Measurements from ENCODE around the gene KCND3.

GRCh38 chr1:111930356-111930755 lies 59.1 kb downstream of the KCND3 start:
- TF ChIP-seq PATZ1 (CRISPR knock-in tag; IDR thresholded peaks at IDR 0.05; ENCODE audit: borderline replicate concordance) (no peak), CSDC2 (CRISPR knock-in tag; IDR thresholded peaks at IDR 0.05) (no peak), ARNTL (CRISPR knock-in tag; IDR thresholded peaks at IDR 0.05; ENCODE audit: borderline replicate concordance, low read depth) (no peak), ZNF8 (CRISPR knock-in tag; IDR thresholded peaks at IDR 0.05) (no peak)

Measured in SK-N-SH treated with all-trans-retinoic acid at 6 μM for 48 hours (cell line).